HL-60 (cell line): Measurements from ENCODE around the gene DSCAML1.

Source experiments
- DNase-seq, 2 experiments: peaks; one replicate each; pipeline ENCODE4 v3.0.0-alpha.2; 2010 to 2020; ENCODE audit warnings: low read depth in 1 of 2, low spot score in 1 of 2
- H3K27ac ChIP-seq: fragments of 250-450 bp; sonication (Bioruptor Pico); replicated peaks from 2 replicates; pipeline ENCODE4 v1.5.1; 2020; ENCODE audit warnings: mild to moderate bottlenecking, moderate library complexity
- H3K27me3 ChIP-seq: fragments of 250-450 bp; sonication (Bioruptor Pico); 2 replicates; pipeline ENCODE4 v1.5.1; 2021; ENCODE audit warnings: mild to moderate bottlenecking, moderate library complexity; ENCODE audit not compliant: insufficient read depth, poor library complexity, severe bottlenecking
- H3K4me3 ChIP-seq: replicated peaks from 2 replicates; pipeline ENCODE4 v1.5.1; 2011; ENCODE audit warnings: mild to moderate bottlenecking, control low read depth, low read length; ENCODE audit not compliant: insufficient read depth
- CTCF ChIP-seq: IDR thresholded peaks from one replicate; pipeline ENCODE4 v1.5.1; 2011; ENCODE audit warnings: low read length, control low read depth, inconsistent platforms; ENCODE audit not compliant: insufficient read depth
- GABPA ChIP-seq: IDR thresholded peaks from 2 replicates; pipeline ENCODE4 v1.6.1; 2012; ENCODE audit warnings: low read depth
- POLR2AphosphoS5 ChIP-seq: IDR thresholded peaks from 2 replicates; pipeline ENCODE4 v1.6.1; 2012; ENCODE audit warnings: low read depth
- REST ChIP-seq: IDR thresholded peaks from 2 replicates; pipeline ENCODE4 v1.6.1; 2012; ENCODE audit warnings: low read depth; ENCODE audit not compliant: insufficient replicate concordance
- SPI1 ChIP-seq: IDR thresholded peaks from 2 replicates; pipeline ENCODE4 v1.6.1; 2012; ENCODE audit warnings: low read depth, mild to moderate bottlenecking, borderline replicate concordance

DSCAML1 gene

GRCh38 chr11:117752721-117753237 is 44.2 kb downstream of the DSCAML1 start:
- DNase-seq = no peak
- H3K4me3 ChIP-seq = no peak overlapping the region
- H3K27ac ChIP-seq = no peak overlapping the region
- H3K27me3 ChIP-seq = peaks cover 11% of the 10 kb centered on the region
- TF ChIP-seq CTCF = no peak
- no peak for TF ChIP-seq GABPA
- no peak for TF ChIP-seq POLR2AphosphoS5
- TF ChIP-seq SPI1 = no peak
- no peak for TF ChIP-seq REST

- no peak for TF ChIP-seq SPI1
- TF ChIP-seq POLR2AphosphoS5 = no peak
- no peak for TF ChIP-seq CTCF
- TF ChIP-seq REST = no peak
- no peak for TF ChIP-seq GABPA
- Histone ChIP-seq H3K4me3 (no peak overlapping the region), H3K27ac (no peak overlapping the region), H3K27me3 (peaks cover 11% of the 10 kb centered on the region)
- DNase-seq = no peak
Observed at GRCh38 chr11:117752071-117752470, 44.9 kb downstream of the DSCAML1 start.

- peaks cover 5% of the 10 kb centered on the region for H3K27me3 ChIP-seq
- H3K4me3 ChIP-seq = no peak overlapping the region
- TF ChIP-seq POLR2AphosphoS5 = no peak
- no peak for TF ChIP-seq GABPA
- TF ChIP-seq SPI1 = no peak
- no peak for TF ChIP-seq CTCF
- TF ChIP-seq REST = no peak
- DNase-seq = no peak
- H3K27ac ChIP-seq = no peak overlapping the region
Observed at GRCh38 chr11:117750916-117751662, 45.9 kb downstream of the DSCAML1 start.
